Activated CD4-positive, alpha-beta T cell treated with anti-CD3 and anti-CD28 coated beads, Interleukin-2, amount 50 U/mL, for 48 hours (primary cell): Measurements from ENCODE around the gene QSOX2.
"Not testable (repeated sequence)": the region's sequence is repeated elsewhere in the genome, so short reads cannot be mapped to it uniquely, and the experiment has no call there.

Experiments
- DNase-seq, 2 experiments: peaks; one replicate each; pipeline ENCODE4 v3.0.0-alpha.2; 2020

The QSOX2 gene

DNA sequence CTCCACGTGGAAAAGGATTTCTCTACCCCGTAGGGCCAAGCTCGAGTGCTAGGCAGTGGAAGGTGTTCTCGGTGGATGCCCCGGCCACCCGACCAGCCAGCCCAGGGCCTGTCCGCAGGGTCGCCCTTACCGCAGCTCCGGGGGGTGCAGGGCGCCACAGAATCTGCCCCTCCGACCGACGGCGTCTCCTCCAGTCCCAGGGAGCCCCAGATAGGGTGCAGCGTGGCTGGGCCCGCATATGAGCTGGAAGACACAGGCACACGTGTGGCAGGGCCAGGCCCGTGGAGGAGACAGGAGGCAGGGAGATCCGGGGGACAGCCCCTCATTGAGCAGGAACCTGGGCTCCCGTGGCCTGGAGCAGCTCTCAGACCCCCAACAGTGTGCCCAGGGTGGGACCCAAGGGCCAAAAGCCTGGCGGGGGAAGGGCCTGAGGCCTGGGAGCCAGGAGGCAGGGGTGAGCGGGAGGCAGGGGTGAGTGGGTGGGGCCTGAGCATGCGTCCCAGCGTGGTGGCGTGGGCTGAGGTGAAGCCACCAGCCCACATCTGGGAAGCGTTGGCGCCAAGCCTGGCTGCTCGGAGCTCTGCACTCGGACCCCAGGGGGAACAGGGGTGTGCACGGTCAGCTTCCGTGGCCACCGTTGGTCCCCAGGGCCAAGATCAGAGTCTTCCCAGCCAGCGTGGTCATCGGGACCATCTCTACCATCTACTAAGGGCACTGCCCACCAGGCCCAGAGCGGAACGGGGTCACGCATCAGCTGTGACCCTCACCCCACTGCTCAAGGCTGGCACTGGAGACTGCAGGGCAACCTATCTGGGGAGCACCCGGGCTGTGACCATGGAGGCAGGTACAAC lies 36.0 kb upstream of the QSOX2 start:
- no peak for DNase-seq

- DNase-seq: no peak
These were observed 35.1 kb upstream of the QSOX2 start for GRCh38 chr9:136280535-136281315.

DNA sequence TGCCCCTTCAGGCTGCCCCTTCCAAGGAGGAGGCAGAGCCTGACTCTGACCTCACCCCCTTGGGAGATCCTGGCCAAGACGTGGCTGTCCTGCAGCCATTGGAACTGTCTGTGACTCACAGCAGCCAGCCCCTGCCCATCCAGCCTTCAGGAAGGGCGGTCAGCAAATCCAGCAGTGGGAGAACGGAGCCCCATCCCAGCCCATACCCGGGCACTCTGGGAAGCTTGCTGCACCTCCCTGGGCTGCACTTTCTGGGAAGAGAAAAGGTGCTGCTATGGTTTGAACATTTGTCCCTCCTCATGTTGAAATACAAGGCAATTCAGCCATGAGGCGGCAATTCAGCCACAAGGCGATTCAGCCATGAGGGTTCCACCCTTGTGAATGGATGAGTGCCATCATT lies 33.9 kb upstream of the QSOX2 start:
- DNase-seq: no peak

DNA sequence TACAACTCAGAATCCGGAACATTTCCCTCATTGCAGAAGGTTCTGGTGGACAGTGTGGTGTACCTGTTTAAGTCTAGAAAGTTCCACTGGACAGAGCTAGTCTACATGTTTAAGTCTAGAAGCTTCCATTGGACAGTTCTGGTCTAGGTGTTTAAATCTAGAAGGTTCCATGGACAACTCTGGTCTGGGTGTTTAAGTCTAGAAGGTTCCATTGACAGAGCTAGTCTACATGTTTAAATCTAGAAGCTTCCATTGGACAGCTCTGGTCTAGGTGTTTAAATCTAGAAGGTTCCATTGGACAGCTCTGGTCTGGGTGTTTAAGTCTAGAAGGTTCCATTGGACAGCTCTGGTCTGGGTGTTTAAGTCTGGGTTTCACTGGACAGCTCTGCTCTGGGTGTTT lies 33.3 kb upstream of the QSOX2 start:
- DNase-seq: no peak

DNA sequence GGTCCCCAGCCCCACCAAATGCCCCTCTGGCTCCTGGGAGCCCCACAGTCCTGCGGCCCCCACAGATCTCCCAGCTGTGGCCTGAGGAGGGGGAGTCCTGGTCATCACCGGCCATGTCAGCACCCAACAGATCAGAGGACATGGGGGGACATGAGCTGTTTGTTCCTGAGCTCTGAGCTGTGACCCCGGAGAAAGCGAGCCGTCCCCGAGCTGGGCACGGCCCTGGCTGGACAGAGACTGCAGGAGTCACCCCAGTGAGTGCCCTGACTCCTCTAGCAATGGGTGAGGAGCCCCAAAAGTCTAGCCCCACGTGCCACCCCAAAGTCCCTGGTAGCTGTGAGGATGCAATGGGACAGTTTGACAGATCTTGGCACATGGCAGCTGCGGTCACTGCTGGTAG lies 32.6 kb upstream of the QSOX2 start:
- no peak for DNase-seq

DNA sequence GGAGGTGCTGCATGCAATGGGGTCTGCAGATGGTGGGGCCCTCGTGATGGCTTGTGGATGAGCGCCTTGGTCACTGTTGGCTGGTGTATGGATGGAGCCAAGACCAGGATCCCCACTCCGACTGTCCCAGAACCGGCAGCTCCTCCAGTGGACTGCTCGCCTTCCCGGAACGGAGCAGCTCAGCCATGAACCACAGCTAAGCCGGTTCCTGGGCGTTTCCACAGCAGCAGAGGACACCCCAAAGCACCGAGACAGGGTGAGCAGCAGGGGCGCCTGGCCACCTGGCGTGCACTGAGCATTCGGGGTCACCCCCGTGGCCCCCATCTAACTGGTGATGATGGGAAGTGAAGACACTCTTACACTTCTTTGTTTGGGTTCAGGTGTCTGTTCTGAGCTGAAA lies 32.1 kb upstream of the QSOX2 start:
- DNase-seq: no peak

DNA sequence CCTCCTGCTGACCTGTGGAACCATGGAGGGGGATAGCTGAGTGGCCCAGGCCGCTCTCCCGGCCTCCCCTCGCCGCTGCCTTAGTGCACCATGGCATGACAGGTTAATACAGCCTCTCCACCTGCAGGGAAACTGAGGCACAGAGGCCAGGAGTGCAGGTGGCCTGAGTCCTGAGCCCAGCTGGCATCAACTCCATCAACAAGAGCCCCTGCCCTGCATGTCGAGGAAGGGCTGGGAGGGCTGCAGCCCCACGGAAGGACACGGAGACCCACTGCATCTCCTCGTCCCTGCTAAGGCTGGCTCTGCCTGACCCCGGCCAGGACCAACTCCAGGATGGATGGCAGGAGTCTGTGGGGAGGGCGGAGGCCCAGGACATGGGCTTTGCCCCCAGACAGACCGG lies 31.1 kb upstream of the QSOX2 start:
- no peak for DNase-seq

- no peak for DNase-seq
These were observed 30.2 kb upstream of the QSOX2 start for GRCh38 chr9:136275655-136276429.

GRCh38 chr9:136274786-136275654 lies 29.4 kb upstream of the QSOX2 start:
- DNase-seq: no peak

- no peak for DNase-seq
These were observed 28.5 kb upstream of the QSOX2 start for GRCh38 chr9:136273921-136274785.

DNA sequence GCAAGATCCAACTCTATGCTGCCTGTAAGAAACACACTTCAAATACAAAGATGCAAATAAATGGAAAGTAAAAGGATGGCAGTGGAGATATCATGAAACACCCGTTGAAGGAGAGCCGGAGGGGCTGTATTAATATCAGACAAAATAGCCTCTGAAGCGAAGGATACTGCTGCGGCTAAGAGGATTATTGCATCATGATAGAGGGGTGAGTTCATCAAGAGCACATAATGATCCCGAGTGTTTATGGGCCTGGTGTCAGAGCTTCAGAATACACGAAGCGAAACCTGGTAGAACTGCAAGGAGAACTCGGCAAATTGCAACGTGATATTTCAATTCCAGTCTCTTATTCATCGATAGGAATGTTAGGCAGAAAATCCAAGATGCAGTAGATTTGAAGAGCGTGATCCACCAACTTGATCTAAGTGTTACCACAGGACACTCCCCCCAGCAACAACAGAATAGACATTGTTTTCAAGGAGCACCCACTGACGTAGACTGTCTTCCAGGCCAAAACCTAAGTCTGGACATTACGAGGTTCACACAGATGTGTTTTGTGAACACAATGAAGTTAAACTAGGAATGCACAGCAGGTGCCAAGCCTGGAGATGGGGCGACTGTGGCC lies 27.7 kb upstream of the QSOX2 start:
- no peak for DNase-seq

DNA sequence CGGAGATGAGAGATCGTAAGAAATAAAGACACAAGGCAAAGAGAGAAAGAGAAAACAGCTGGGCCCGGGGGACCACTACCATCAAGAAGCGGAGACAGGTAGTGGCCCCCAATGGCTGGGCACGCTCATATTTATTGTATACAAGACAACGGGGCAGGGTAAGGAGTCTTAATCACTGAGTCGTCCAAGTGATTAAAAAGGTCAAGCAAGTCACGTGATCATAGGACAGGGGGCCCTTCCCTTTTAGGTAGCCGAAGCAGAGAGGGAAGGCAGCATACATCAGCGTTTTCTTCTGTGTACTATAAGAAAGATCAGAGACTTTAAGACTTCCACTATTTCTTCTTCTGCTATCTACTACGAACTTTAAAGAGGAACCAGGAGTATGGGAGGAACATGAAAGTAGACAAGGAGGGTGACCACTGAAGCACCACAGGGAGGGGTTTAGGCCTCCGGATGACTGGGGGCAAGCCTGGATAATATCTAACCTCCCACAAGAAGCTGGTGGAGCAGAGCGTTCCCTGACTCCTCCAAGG lies 24.6 kb upstream of the QSOX2 start:
- no peak for DNase-seq

DNA sequence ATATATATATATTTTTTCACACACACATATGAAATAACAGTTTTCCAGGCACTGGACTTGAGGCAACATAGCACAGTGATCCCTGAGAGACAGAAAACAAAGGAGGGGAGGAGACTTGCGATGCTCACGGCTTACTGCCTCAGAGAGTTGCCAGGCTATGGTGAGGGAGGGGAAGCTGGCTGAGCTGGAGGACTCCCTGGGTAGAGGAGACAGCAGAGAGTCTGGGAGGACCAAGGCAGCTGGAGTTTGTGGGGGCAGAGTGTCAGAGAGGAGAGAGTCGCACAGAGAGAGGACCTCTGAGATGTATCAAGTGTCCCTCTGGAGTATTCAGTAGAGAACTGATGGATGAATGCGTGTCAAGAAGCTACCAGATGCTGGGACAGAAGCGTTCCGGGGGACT lies 23.1 kb upstream of the QSOX2 start:
- no peak for DNase-seq

DNA sequence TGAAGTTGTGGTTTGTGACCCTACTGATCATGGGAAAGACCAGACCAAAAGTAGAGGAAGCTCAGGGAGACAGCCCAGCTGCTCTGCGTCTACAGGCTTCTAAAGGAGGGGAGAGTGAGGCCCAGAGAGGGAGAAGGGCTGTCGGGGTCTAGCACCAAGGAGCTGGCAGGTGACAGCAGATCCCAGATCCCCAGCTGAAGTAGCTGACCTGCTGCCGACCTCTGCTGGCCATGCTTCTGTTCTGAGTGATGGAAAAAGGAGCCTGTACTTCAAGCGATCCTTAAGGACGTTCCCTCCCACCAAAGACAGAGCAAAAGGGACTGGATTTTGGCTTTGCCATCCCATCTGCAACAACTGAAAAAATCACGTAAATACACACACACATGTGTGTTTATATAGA lies 22.7 kb upstream of the QSOX2 start:
- no peak for DNase-seq

- DNase-seq: peak; percentile 76 to 81
These were observed 21.9 kb upstream of the QSOX2 start for GRCh38 chr9:136267261-136268111.

DNA sequence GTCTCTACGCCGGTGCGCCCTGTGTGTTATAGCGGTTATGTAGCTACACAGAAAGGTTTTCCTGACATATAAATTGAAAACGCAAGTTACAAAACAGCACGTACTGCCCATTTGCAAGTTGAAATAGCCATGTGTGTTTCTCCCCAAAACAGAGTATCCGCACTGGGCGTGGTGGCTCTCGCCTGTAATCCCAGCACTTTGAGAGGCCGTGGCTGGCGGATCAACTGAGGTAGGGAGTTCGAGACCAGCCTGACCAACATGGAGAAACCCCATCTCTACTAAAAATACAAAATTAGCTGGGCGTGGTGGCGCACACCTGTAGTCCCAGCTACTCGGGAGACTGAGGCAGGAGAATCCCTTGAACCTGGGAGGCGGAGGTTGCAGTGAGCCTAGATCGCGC lies 21.0 kb upstream of the QSOX2 start:
- not testable (repeated sequence) for DNase-seq

- DNase-seq: no peak
These were observed 20.1 kb upstream of the QSOX2 start for GRCh38 chr9:136265561-136266355.

- DNase-seq: no peak
These were observed 19.1 kb upstream of the QSOX2 start for GRCh38 chr9:136264441-136265405.
